H1 (cell line): Measurements from ENCODE around the gene MPEG1. TPM values are rescaled to one million over a fixed set of nuclear protein-coding genes. Genes with fewer than 3 reads are reported as not detected.

Experiments
- NRF1 ChIP-seq: IDR thresholded peaks from 2 replicates; pipeline ENCODE4 v1.6.1; 2011; ENCODE audit warnings: mild to moderate bottlenecking, low read depth, low read length, improper control_type of control experiment
- polyA plus RNA-seq, 7 experiments: library from polyadenylated mRNA; depleted of rRNA in 3 of 7; stranded (reverse) in 5 of 7; unstranded in 2 of 7; fragments of >200 nt in 5 of 7; fragments of 200-250 nt in 2 of 7; gene quantifications; 1 replicate in 5 of 7; 2 replicates in 1 of 7; 4 replicates in 1 of 7; pipeline versions ENCODE4 v1.2.1 to v1.2.3, GENCODE V29; 2011 to 2013; ENCODE audit warnings: missing spikeins in 2 of 7, mixed read lengths in 2 of 7
- total RNA-seq: library from RNA; stranded (reverse); fragmentation: NEBNext Ultra II Directional; extraction: Animal tissue kit (Norgen Biotek cat#: 25700); gene quantifications from 2 replicates; pipeline ENCODE4 v1.2.1, GENCODE V29; 2021

MPEG1 gene
- total and polyA plus RNA-seq, 2 of the 8 experiments (the other 6 are each of a cell fraction or from before 2014, with no cell fraction given): not detected

GRCh38 chr11:59179121-59179520 lies 33.6 kb downstream of the MPEG1 start (continued):
- no peak for TF ChIP-seq NRF1
